Jurkat, Clone E6-1 (cell line): ENCODE results near the gene PPP1R9B.

Source experiments
- DNase-seq: peaks from one replicate; pipeline ENCODE4 v3.0.0-alpha.2; 2011; ENCODE audit warnings: low read depth, low spot score
- H3K4me3 ChIP-seq: 2 replicates; pipeline ENCODE4 v1.5.1; 2011; ENCODE audit warnings: mild to moderate bottlenecking, low read length, control low read depth, moderate library complexity

The PPP1R9B gene

GRCh38 chr17:50163843-50164696 lies 13.6 kb upstream of the PPP1R9B start:
- DNase-seq: no peak
- H3K4me3 ChIP-seq: no peak overlapping the region

GRCh38 chr17:50162466-50163254 lies 12.2 kb upstream of the PPP1R9B start:
- no peak overlapping the region for H3K4me3 ChIP-seq
- peak; percentile 23 for DNase-seq

- peak overlapping the region; percentile 42 for H3K4me3 ChIP-seq
- no peak for DNase-seq
These were observed 11.4 kb upstream of the PPP1R9B start for GRCh38 chr17:50161911-50162288.

GRCh38 chr17:50161023-50161910 lies 10.8 kb upstream of the PPP1R9B start:
- DNase-seq: peak; percentile 92
- peak overlapping the region; percentile 63 for H3K4me3 ChIP-seq

GRCh38 chr17:50157891-50158290 lies 7.4 kb upstream of the PPP1R9B start:
- H3K4me3 ChIP-seq: no peak overlapping the region
- DNase-seq: peak; percentile 87

- no peak overlapping the region for H3K4me3 ChIP-seq
- DNase-seq: no peak
These were observed 4.8 kb upstream of the PPP1R9B start for GRCh38 chr17:50155115-50155819.

GRCh38 chr17:50154604-50155003 lies 4.1 kb upstream of the PPP1R9B start:
- no peak for DNase-seq
- H3K4me3 ChIP-seq: no peak overlapping the region

- no peak overlapping the region for H3K4me3 ChIP-seq
- no peak for DNase-seq
These were observed 3.4 kb upstream of the PPP1R9B start for GRCh38 chr17:50153650-50154575.

GRCh38 chr17:50152736-50153135 lies 2.3 kb upstream of the PPP1R9B start:
- DNase-seq: no peak
- no peak overlapping the region; the same call in 1 of the 2 replicates for H3K4me3 ChIP-seq

- peak overlapping the region; percentile 85 for H3K4me3 ChIP-seq
- DNase-seq: peak; percentile 74
These were observed 1.6 kb upstream of the PPP1R9B start for GRCh38 chr17:50151937-50152547.

GRCh38 chr17:50151041-50151936 lies 812 bp upstream of the PPP1R9B start:
- peak; percentile 87 for DNase-seq
- peak overlapping the region; percentile 85 for H3K4me3 ChIP-seq

- DNase-seq: no peak
- peak overlapping the region; percentile 85 for H3K4me3 ChIP-seq
These were observed 792 bp downstream of the PPP1R9B start for GRCh38 chr17:50149417-50150353.

GRCh38 chr17:50149091-50149416 lies 1.4 kb downstream of the PPP1R9B start:
- no peak for DNase-seq
- H3K4me3 ChIP-seq: peak overlapping the region; percentile 16

GRCh38 chr17:50148226-50149090 lies 2.0 kb downstream of the PPP1R9B start:
- peak overlapping the region; percentile 23 for H3K4me3 ChIP-seq
- DNase-seq: no peak

GRCh38 chr17:50147841-50148225 lies 2.6 kb downstream of the PPP1R9B start:
- no peak for DNase-seq
- H3K4me3 ChIP-seq: no peak overlapping the region
